ENCODE measurements around the gene DPP3.

DPP3 gene

DNA sequence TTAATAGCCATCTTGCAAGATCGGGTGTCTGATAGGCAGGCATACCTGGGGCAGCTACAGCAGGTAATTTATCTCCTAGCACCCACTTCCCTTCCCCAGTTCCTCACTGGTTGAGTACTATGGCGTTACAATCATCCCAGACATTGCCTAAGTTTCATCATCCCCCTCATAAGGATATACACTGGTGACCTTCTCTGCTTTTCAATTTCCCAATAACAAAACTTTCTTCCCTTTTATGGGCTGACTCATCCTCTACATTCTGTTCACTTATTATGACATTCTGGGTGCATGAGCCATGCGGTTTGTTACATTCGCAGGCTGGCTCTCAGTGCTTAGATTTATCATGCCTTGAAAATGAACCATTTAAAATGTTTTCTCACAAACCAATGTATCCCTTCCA lies 36.6 kb upstream of the DPP3 start:
- no peaks in the 10 kb centered on the region for H3K9me3 ChIP-seq
- H3K27me3 ChIP-seq, result peaks cover 27% of the 10 kb centered on the region
- H3K36me3 ChIP-seq, result no peaks in the 10 kb centered on the region
- H3K4me3 ChIP-seq (ENCODE audit: low read depth, low read length), result no peak overlapping the region
- no peak for DNase-seq
- no peaks in the 10 kb centered on the region for H3K4me1 ChIP-seq
- TF ChIP-seq, protein P1, sequence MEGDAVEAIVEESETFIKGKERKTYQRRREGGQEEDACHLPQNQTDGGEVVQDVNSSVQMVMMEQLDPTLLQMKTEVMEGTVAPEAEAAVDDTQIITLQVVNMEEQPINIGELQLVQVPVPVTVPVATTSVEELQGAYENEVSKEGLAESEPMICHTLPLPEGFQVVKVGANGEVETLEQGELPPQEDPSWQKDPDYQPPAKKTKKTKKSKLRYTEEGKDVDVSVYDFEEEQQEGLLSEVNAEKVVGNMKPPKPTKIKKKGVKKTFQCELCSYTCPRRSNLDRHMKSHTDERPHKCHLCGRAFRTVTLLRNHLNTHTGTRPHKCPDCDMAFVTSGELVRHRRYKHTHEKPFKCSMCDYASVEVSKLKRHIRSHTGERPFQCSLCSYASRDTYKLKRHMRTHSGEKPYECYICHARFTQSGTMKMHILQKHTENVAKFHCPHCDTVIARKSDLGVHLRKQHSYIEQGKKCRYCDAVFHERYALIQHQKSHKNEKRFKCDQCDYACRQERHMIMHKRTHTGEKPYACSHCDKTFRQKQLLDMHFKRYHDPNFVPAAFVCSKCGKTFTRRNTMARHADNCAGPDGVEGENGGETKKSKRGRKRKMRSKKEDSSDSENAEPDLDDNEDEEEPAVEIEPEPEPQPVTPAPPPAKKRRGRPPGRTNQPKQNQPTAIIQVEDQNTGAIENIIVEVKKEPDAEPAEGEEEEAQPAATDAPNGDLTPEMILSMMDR (IDR thresholded peaks at IDR 0.05; ENCODE audit: low read depth, low read length), result no peak

DNA sequence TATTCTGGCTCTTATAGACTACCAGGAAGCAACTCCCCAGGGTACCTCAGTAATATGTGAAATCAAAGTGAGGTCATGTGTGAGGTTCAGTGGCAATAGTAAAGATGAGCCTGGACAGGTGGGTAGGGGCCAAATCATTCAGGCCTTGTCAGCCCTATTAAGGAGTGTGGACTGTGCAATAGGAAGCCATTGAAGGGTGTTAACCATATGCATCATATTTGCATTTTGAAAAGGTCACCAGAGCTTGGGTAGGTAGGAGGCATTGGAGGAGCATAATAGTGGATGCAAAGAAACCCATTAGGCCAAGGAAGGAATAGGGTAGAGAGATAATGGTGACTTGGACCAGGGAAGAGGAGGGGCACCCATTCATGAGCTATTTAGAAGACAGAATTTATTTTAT lies 33.2 kb upstream of the DPP3 start:
- peaks cover 50% of the 10 kb centered on the region for H3K27me3 ChIP-seq
- no peaks in the 10 kb centered on the region for H3K36me3 ChIP-seq
- no peak overlapping the region for H3K4me3 ChIP-seq (ENCODE audit: low read depth, low read length)
- DNase-seq, result no peak
- TF ChIP-seq, protein P1 (IDR thresholded peaks at IDR 0.05; ENCODE audit: low read depth, low read length), result no peak
- H3K4me1 ChIP-seq, result no peaks in the 10 kb centered on the region
- no peaks in the 10 kb centered on the region for H3K9me3 ChIP-seq

DNA sequence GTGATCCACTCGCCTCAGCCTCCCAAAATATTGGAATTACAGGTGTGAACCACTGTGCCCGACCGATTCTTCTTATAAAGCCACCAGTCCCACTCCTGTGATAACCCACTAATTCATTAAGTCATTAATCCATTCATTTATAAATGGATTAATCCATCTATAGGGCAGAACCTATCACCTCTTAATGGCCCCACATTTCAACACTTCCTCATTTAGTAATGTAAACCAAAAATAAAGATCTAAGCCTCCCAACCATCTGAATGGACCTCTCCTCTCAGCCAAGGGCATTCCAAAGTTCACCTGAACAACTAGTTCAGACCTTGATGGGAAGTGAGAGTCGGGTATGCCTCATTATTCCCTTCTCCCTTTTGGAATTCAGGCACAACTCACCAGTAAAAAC lies 31.7 kb upstream of the DPP3 start:
- TF ChIP-seq, protein P1 (IDR thresholded peaks at IDR 0.05; ENCODE audit: low read depth, low read length), result no peak
- no peak overlapping the region for H3K4me3 ChIP-seq (ENCODE audit: low read depth, low read length)
- H3K4me1 ChIP-seq, result no peaks in the 10 kb centered on the region
- no peak for DNase-seq
- peaks cover 48% of the 10 kb centered on the region for H3K27me3 ChIP-seq
- no peaks in the 10 kb centered on the region for H3K36me3 ChIP-seq
- H3K9me3 ChIP-seq, result no peaks in the 10 kb centered on the region

DNA sequence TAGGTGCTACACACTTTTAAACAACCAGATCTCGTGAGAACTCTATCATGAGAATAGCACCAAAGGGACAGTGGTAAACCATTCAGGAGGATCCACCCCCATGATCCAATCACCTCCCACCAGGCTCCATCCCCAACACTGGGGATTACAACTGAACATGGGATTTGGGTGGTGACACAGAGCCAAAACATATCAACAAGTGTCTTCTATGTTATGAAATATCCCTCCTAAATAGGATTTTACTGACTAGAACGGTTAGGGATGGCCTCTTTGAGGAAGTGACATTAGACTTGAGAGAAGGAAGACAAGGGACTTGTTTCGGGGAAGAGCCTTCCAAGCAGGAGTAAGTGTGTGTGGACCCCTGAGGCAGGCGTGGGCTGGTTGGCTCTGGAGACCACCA lies 29.7 kb upstream of the DPP3 start:
- H3K36me3 ChIP-seq, result no peaks in the 10 kb centered on the region
- H3K27me3 ChIP-seq, result peaks cover 59% of the 10 kb centered on the region
- TF ChIP-seq, protein P1 (IDR thresholded peaks at IDR 0.05; ENCODE audit: low read depth, low read length), result no peak
- DNase-seq, result no peak
- no peak overlapping the region for H3K4me3 ChIP-seq (ENCODE audit: low read depth, low read length)
- no peaks in the 10 kb centered on the region for H3K9me3 ChIP-seq
- no peaks in the 10 kb centered on the region for H3K4me1 ChIP-seq

DNA sequence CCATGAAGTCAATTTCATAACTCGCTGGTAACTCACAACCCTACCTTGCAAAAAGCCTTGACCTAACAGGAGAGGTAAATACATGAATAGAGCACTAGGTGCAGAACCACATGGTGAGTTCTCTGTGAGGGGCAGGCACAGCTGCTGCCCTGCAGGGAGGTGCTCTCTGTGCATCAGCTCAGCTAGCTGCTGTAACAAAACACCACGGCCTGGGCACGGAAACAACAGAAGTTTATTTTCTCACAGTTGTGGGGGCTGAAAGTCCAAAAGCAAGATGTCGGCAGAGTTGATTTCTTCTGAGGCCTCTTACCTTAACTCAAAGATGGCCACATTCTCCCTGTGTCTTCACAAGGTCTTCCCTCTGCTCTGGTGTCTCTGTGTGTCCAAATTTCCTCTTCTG lies 28.6 kb upstream of the DPP3 start:
- DNase-seq, result no peak
- no peaks in the 10 kb centered on the region for H3K9me3 ChIP-seq
- TF ChIP-seq, protein P1 (IDR thresholded peaks at IDR 0.05; ENCODE audit: low read depth, low read length), result no peak
- peaks cover 64% of the 10 kb centered on the region for H3K27me3 ChIP-seq
- no peak overlapping the region for H3K4me3 ChIP-seq (ENCODE audit: low read depth, low read length)
- H3K4me1 ChIP-seq, result no peaks in the 10 kb centered on the region
- H3K36me3 ChIP-seq, result no peaks in the 10 kb centered on the region

DNA sequence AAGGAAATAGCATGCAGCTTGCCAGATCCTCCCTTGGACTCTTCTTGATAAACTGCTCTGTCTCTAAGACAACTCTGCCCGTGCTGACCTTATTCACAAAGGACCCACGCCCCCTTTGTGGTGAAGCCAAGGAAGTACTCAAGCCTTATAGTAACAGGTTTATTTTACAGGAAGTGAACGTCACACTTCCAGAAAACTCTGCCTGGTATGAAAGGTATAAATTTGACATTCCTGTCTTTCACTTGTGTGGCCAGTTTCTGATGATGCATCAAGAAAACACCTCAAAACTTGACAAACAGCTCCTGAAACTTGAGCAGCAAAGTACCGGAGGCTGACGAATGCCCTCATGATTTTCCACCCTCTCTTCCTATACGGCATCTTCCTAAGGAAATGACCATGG lies 26.0 kb upstream of the DPP3 start:
- no peak for DNase-seq
- H3K4me3 ChIP-seq (ENCODE audit: low read depth, low read length), result no peak overlapping the region
- H3K4me1 ChIP-seq, result no peaks in the 10 kb centered on the region
- TF ChIP-seq, protein P1 (IDR thresholded peaks at IDR 0.05; ENCODE audit: low read depth, low read length), result no peak
- no peaks in the 10 kb centered on the region for H3K36me3 ChIP-seq
- H3K9me3 ChIP-seq, result no peaks in the 10 kb centered on the region
- H3K27me3 ChIP-seq, result peaks cover 43% of the 10 kb centered on the region

All from BE2C (cell line).